ENCODE data around the gene TGFA.

- no peak for TF ChIP-seq POLR2AphosphoS5 (IDR thresholded peaks at IDR 0.05; ENCODE audit: low read length)
- TF ChIP-seq ZZZ3 (IDR thresholded peaks at IDR 0.05; ENCODE audit: control insufficient read depth, insufficient read length, low read depth): no peak
These were observed 55.6 kb downstream of the TGFA start for GRCh38 chr2:70498054-70498453.
